HepG2 (cell line): ENCODE measurements around the gene TBCD. TPM values are rescaled to one million over a fixed set of nuclear protein-coding genes. Genes with fewer than 3 reads are reported as not detected.

Experiments
- GPN1 ChIP-seq: sonication (generic); formaldehyde crosslinking; IDR thresholded peaks from 2 replicates; pipeline ENCODE4 v1.5.1; 2020; ENCODE audit warnings: missing genetic modification reagents, borderline replicate concordance
- NFE2L2 ChIP-seq: fragments of 150-350 bp; IDR thresholded peaks from 2 replicates; pipeline ENCODE4 v1.6.1; 2014; ENCODE audit warnings: low read length
- TCF12 ChIP-seq, 2 experiments: fragments of 450-650 bp in 1 of 2; sonication (generic) in 1 of 2; formaldehyde crosslinking in 1 of 2; IDR thresholded peaks; 2 replicates each; pipeline versions ENCODE4 v1.6.1 to v1.8.0; 2017 to 2022; ENCODE audit warnings: antibody characterized with exemption in 1 of 2, mild to moderate bottlenecking in 1 of 2, missing genetic modification reagents in 1 of 2, moderate library complexity in 1 of 2
- ZNF557 ChIP-seq: sonication (generic); formaldehyde crosslinking; IDR thresholded peaks from 2 replicates; pipeline ENCODE4 v1.4.0; 2020; ENCODE audit warnings: missing genetic modification reagents
- ZNF619 ChIP-seq: sonication (generic); formaldehyde crosslinking; IDR thresholded peaks from 2 replicates; pipeline ENCODE4 v1.4.0; 2020; ENCODE audit warnings: mild to moderate bottlenecking, missing genetic modification reagents
- ZNF644 ChIP-seq: IDR thresholded peaks from 2 replicates; pipeline ENCODE4 v1.6.1; 2016; ENCODE audit warnings: low read depth
- ZNF737 ChIP-seq: sonication (generic); formaldehyde crosslinking; IDR thresholded peaks from 2 replicates; pipeline ENCODE4 v1.5.0; 2020; ENCODE audit warnings: missing genetic modification reagents, mild to moderate bottlenecking, borderline replicate concordance
- ZSCAN20 ChIP-seq: sonication (generic); formaldehyde crosslinking; IDR thresholded peaks from 2 replicates; pipeline ENCODE4 v1.4.0; 2020; ENCODE audit warnings: missing genetic modification reagents, mild to moderate bottlenecking, borderline replicate concordance
- polyA plus RNA-seq, 8 experiments: library from polyadenylated mRNA; depleted of rRNA in 3 of 8; stranded (reverse) in 7 of 8; unstranded in 1 of 8; fragments of >200 nt; fragmentation: Illumina TruSeq in 4 of 8; extraction: Trizol in 4 of 8; gene quantifications; 2 replicates each; pipeline versions ENCODE4 v1.2.1 to v1.2.3, GENCODE V29; 2011 to 2016; ENCODE audit warnings: low read depth in 4 of 8, missing spikeins in 1 of 8, mixed read lengths in 1 of 8; ENCODE audit not compliant: insufficient read depth in 1 of 8
- total RNA-seq, 5 experiments: library from RNA; depleted of rRNA; stranded (reverse); fragments of >200 nt; fragmentation: Illumina TruSeq; extraction: Trizol; gene quantifications; 2 replicates each; pipeline ENCODE4 v1.2.3, GENCODE V29; 2016; ENCODE audit warnings: low read depth in 1 of 5
- TF ChIP-seq, protein P1 (sequence below): sonication (generic); formaldehyde crosslinking; IDR thresholded peaks from one replicate; pipeline ENCODE4 v1.5.1; 2020; ENCODE audit warnings: mild to moderate bottlenecking, missing genetic modification reagents; ENCODE audit errors: not compliant biosample characterization
- TF ChIP-seq, protein P2 (sequence below): sonication (generic); formaldehyde crosslinking; IDR thresholded peaks from 2 replicates; pipeline ENCODE4 v1.4.0; 2020; ENCODE audit warnings: mild to moderate bottlenecking, missing genetic modification reagents
- TF ChIP-seq, protein P3 (sequence below), 2 experiments: sonication (generic) in 1 of 2; formaldehyde crosslinking in 1 of 2; IDR thresholded peaks; 2 replicates each; pipeline versions ENCODE4 v1.4.0 to v1.6.1; 2016 to 2020; ENCODE audit warnings: borderline replicate concordance in 1 of 2, low read depth in 1 of 2, mild to moderate bottlenecking in 1 of 2, missing genetic modification reagents in 1 of 2
- TF ChIP-seq, protein P4 (sequence below): IDR thresholded peaks from 2 replicates; pipeline ENCODE4 v1.6.1; 2016; ENCODE audit warnings: missing compliant biosample characterization, missing genetic modification reagents, borderline replicate concordance

The TBCD gene
- total and polyA plus RNA-seq, 2 of the 13 experiments (the other 11 are each of a cell fraction or from before 2014, with no cell fraction given): 33.9 to 54.8 TPM

DNA sequence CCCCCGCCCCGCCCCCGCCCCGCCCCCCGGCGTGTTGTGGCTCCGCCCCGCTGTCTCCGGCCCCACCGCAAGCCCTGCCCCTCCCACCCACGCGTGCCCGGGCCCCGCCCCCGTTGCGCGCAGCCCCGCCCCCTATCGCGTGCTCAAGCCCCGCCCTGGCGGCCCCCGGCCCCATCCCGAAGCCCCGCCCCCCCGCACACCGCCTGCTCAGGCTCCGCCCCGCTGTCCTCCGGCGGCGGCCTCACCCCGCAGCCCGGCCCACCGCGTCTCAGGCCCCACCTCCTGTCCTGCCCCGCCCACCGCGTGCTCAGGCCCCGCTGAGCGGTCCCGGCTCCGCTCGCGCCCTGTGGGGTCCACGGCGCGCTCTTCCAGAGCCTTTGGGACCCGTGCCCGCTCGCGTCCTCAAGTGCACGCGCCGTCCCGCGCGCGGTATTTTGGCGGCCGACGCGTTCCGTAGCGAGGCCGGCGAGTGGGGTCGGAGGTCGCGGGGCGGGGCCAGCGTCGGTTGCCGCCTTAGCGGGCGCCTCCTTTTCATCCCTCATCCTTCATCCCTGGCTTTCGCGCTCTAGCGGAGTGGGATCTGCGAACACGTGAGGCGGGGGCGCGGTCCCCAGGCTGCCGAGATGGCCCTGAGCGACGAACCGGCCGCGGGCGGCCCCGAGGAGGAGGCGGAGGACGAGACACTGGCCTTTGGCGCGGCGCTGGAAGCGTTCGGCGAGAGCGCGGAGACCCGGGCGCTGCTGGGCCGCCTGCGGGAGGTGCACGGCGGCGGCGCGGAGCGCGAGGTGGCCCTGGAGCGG is at the start of gene TBCD (continued):
- TF ChIP-seq, protein P1, sequence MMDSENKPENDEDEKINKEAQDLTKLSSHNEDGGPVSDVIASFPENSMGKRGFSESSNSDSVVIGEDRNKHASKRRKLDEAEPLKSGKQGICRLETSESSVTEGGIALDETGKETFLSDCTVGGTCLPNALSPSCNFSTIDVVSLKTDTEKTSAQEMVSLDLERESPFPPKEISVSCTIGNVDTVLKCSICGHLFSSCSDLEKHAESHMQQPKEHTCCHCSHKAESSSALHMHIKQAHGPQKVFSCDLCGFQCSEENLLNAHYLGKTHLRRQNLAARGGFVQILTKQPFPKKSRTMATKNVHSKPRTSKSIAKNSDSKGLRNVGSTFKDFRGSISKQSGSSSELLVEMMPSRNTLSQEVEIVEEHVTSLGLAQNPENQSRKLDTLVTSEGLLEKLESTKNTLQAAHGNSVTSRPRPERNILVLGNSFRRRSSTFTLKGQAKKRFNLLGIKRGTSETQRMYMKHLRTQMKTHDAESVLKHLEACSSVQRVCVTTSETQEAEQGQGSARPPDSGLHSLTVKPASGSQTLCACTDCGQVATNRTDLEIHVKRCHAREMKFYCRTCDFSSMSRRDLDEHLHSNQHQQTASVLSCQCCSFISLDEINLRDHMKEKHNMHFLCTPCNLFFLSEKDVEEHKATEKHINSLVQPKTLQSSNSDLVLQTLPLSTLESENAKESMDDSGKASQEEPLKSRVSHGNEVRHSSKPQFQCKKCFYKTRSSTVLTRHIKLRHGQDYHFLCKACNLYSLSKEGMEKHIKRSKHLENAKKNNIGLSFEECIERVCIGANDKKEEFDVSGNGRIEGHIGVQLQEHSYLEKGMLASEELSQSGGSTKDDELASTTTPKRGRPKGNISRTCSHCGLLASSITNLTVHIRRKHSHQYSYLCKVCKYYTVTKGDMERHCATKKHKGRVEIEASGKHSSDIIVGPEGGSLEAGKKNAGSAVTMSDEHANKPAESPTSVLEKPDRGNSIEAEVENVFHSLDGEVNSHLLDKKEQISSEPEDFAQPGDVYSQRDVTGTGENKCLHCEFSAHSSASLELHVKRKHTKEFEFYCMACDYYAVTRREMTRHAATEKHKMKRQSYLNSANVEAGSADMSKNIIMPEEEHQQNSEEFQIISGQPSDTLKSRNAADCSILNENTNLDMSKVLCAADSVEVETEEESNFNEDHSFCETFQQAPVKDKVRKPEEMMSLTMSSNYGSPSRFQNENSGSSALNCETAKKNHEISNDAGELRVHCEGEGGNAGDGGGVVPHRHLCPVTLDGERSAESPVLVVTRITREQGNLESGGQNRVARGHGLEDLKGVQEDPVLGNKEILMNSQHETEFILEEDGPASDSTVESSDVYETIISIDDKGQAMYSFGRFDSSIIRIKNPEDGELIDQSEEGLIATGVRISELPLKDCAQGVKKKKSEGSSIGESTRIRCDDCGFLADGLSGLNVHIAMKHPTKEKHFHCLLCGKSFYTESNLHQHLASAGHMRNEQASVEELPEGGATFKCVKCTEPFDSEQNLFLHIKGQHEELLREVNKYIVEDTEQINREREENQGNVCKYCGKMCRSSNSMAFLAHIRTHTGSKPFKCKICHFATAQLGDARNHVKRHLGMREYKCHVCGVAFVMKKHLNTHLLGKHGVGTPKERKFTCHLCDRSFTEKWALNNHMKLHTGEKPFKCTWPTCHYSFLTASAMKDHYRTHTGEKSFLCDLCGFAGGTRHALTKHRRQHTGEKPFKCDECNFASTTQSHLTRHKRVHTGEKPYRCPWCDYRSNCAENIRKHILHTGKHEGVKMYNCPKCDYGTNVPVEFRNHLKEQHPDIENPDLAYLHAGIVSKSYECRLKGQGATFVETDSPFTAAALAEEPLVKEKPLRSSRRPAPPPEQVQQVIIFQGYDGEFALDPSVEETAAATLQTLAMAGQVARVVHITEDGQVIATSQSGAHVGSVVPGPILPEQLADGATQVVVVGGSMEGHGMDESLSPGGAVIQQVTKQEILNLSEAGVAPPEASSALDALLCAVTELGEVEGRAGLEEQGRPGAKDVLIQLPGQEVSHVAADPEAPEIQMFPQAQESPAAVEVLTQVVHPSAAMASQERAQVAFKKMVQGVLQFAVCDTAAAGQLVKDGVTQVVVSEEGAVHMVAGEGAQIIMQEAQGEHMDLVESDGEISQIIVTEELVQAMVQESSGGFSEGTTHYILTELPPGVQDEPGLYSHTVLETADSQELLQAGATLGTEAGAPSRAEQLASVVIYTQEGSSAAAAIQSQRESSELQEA: peak; percentile 60
- TF ChIP-seq GPN1 (0 out of 2 replicates have a peak, but pooled peaks have one; percentile 82), TCF12 (IDR thresholded peaks at IDR 0.05) (no peak), TCF12 (CRISPR knock-in tag; IDR thresholded peaks at IDR 0.05) (no peak), ZNF557 (CRISPR knock-in tag) (no peak), ZSCAN20 (CRISPR knock-in tag) (peak; percentile 92), ZNF737 (CRISPR knock-in tag) (no peak), ZNF644 (CRISPR knock-in tag) (no peak), NFE2L2 (no peak), ZNF619 (CRISPR knock-in tag) (peak; percentile 95; the same call in 1 of the 2 replicates)
- TF ChIP-seq, protein P2, sequence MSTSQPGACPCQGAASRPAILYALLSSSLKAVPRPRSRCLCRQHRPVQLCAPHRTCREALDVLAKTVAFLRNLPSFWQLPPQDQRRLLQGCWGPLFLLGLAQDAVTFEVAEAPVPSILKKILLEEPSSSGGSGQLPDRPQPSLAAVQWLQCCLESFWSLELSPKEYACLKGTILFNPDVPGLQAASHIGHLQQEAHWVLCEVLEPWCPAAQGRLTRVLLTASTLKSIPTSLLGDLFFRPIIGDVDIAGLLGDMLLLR (CRISPR knock-in tag): peak; percentile 84; the same call in 1 of the 2 replicates
- TF ChIP-seq, protein P3, sequence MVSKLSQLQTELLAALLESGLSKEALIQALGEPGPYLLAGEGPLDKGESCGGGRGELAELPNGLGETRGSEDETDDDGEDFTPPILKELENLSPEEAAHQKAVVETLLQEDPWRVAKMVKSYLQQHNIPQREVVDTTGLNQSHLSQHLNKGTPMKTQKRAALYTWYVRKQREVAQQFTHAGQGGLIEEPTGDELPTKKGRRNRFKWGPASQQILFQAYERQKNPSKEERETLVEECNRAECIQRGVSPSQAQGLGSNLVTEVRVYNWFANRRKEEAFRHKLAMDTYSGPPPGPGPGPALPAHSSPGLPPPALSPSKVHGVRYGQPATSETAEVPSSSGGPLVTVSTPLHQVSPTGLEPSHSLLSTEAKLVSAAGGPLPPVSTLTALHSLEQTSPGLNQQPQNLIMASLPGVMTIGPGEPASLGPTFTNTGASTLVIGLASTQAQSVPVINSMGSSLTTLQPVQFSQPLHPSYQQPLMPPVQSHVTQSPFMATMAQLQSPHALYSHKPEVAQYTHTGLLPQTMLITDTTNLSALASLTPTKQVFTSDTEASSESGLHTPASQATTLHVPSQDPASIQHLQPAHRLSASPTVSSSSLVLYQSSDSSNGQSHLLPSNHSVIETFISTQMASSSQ (IDR thresholded peaks at IDR 0.05; ENCODE audit: low read depth): no peak
- TF ChIP-seq, protein P3 (CRISPR knock-in tag; IDR thresholded peaks at IDR 0.05; ENCODE audit: borderline replicate concordance): peak; percentile 75; the same call in 1 of the 2 replicates
- TF ChIP-seq, protein P4, sequence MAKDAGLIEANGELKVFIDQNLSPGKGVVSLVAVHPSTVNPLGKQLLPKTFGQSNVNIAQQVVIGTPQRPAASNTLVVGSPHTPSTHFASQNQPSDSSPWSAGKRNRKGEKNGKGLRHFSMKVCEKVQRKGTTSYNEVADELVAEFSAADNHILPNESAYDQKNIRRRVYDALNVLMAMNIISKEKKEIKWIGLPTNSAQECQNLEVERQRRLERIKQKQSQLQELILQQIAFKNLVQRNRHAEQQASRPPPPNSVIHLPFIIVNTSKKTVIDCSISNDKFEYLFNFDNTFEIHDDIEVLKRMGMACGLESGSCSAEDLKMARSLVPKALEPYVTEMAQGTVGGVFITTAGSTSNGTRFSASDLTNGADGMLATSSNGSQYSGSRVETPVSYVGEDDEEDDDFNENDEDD: peak; percentile 93
